GM21576 (cell line): ENCODE measurements around the gene ECM2.

ENCODE experiments used
- ATAC-seq: cut with Tn5 transposase; IDR thresholded peaks from one replicate; pipeline ENCODE4 v1.9.1; 2021; ENCODE audit warnings: mild to moderate bottlenecking, moderate library complexity; ENCODE audit not compliant: unreplicated experiment

ECM2 gene

DNA sequence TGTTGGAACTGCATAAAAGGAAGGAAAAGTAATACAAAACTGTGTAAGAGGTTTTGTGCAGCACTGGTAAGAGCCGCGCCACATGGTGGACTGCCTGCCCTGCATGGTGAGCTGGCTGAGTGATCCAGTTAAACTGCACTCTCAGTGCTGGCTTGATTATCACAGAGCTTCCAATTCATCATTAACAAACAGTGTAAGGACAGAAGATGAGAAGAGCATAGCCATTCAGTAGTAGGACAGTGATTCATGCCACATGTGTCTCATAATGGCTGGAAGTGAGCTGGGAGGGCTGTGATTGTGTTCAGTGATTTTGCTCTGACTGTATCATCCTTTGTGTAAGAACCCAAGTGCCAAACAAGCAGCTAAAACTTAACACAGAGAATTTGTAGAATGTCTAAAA, 67.6 kb downstream of the ECM2 start:
- ATAC-seq: no peak

DNA sequence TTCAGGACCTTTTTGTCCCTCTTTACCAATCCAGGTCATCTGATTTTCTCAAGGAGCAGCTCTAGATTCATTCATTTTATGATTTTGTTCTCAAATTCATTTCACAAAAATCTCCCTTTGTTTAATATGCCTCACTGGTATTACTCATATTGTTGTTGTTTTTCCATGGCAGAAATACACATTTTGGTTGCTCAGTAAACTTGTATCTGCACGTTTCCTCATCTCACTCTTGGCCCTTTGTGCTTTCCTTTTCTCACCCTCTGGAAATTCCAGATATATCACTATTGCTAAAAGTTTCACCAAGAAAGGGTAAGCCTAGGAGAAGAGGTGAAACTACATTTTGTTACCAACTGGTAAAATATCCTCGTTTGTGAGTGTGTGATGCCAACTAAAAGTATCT, 68.3 kb downstream of the ECM2 start:
- ATAC-seq: no peak

DNA sequence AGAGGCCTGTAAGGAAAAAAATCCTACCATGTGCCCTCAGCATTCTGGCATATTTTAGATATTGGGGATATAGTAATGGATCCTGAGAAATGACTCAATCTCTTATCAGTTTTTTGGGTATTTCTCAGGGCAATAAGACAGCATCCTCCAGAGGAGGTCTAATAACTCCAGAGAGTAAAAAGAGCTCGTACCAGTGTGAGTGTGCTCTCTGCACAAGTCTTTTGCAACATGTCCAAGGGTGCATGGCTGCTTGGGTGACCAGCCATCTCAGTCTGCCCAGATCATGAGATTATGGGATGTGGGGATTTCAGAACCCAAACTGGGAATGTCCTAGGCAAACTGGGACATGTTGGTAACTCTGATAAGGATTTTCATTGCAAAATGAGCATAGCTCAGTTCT, 68.7 kb downstream of the ECM2 start:
- no peak for ATAC-seq

DNA sequence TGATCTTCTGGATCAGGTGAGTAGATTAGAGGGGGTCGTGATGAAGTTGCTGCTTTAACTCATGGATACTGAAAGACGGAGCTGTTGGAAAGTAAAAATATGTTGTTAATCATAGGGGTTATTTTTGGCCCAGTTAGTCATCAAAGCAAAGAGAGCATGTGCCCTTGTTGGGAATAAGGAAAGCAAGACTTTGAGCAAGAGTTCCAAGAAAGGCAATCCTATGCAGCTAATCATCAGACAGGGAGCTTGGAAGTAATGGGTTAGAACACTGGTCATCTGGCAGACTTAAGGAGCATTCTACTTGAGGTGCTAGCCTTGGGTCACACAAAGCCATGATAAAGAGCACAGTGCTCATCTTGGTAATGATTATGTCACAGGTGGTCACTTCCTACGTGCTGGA, 71.8 kb downstream of the ECM2 start:
- no peak for ATAC-seq

DNA sequence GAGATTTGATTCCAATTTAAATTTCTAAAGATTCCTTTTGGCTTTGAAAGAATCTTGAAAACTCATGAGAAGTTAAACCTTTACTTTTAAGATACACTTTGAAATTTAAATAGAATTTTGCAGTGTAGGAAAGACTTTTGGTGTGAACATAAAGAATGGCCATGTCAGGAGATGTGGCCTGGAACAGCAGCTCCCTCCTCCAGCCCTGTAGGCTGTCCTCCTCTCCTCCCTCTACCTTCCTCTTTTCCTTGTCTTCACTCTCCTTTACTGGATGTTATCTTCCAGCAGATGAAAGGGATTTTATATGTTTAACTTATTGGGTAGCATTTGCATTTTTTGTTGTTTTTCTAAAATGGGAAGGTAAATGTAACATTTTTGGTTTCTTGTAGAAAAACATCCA, 72.4 kb downstream of the ECM2 start:
- no peak for ATAC-seq

DNA sequence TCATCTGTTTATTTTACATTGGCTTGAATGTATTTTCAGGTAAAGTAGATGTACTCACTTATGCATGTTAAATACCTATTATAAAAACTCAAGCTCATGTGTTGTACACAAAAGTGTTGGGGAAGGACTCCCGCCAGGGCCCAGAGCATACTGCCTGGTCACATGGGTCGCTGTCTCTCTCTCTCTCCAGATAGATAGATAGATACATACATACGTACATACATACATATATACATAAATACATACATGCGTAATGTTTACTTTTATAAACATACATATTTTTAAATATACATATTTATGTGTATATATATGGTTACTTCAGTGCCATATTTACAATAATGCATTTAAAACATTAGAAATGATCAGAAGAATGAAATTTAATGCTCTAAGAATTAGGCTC, 78.2 kb downstream of the ECM2 start:
- no peak for ATAC-seq

DNA sequence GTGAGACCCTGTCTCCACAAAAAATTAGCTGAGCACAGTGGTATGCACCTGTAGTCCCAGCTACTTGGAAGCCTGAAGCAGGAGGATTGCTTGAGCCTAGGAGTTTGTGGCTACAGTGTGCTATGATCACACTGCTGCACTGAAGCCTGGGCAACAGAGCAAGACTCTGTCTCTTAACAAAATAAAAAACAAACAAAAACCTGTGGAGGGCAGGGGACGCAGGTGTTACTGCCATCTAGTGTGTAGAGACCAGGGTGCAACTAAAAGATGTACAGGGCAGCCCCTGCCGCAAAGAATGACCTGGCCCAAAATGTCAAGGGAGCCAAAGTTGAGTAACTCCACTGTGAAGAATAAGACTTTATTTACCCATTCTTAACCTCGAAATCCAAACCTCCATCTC, 80.6 kb downstream of the ECM2 start:
- ATAC-seq: no peak

DNA sequence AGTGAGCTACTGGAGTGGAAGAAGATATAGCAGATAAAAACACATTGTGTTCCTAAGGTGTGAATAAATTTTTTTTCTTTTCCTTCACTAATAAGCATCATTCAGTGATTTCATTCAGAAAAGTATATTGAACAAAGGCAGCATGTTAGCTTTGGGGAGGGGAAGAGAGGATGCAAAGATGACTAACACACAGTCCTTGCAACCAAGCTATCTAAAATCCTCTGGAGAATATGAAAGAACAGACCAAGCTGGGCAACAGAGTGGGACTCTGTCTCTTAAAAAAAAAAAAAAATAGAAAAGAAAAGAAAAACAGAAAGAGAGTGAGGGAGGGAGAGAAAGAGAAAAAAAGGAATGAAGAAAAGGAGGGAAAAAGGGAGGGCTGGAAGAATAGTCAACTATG, 89.3 kb downstream of the ECM2 start:
- no peak for ATAC-seq
